Thymus (tissue), 11 donors: ENCODE data around the gene SMCR8. TPM values are rescaled to one million over a fixed set of nuclear protein-coding genes. Genes with fewer than 3 reads are reported as not detected.
"Not testable (repeated sequence)": the region's sequence is repeated elsewhere in the genome, so short reads cannot be mapped to it uniquely, and the experiment has no call there.

Experiments
- DNase-seq, 9 donors: peaks; one replicate each; pipeline ENCODE4 v3.0.0-alpha.2; 2013; ENCODE audit warnings: low spot score in 9 of 9, low read depth in 6 of 9, missing footprints in 1 of 9
- H3K27ac ChIP-seq, 2 donors: one replicate each; pipeline ENCODE4 v1.5.1; 2013; ENCODE audit warnings: control low read depth in 1 of 2, low read depth in 1 of 2, low read length in 1 of 2, mild to moderate bottlenecking in 1 of 2, moderate library complexity in 1 of 2
- H3K27me3 ChIP-seq, 2 donors: one replicate each; pipeline ENCODE4 v1.5.1; 2013; ENCODE audit warnings: low read length in 1 of 2; ENCODE audit not compliant: control insufficient read depth in 2 of 2, insufficient read depth in 1 of 2
- H3K36me3 ChIP-seq, 2 donors: one replicate each; pipeline ENCODE4 v1.5.1; 2013; ENCODE audit warnings: low read length in 1 of 2, mild to moderate bottlenecking in 1 of 2, moderate library complexity in 1 of 2; ENCODE audit not compliant: control insufficient read depth in 2 of 2, insufficient read depth in 2 of 2
- H3K4me1 ChIP-seq, 2 donors: one replicate each; pipeline ENCODE4 v1.5.1; 2013; ENCODE audit warnings: low read length in 2 of 2; ENCODE audit not compliant: control insufficient read depth in 2 of 2, insufficient read depth in 2 of 2
- H3K4me3 ChIP-seq, 2 donors: one replicate each; pipeline ENCODE4 v1.5.1; 2013; ENCODE audit warnings: low read length in 2 of 2, control low read depth in 1 of 2, mild to moderate bottlenecking in 1 of 2
- H3K9me3 ChIP-seq, 2 donors: one replicate each; pipeline ENCODE4 v1.5.1; 2013; ENCODE audit warnings: low read length in 1 of 2, mild to moderate bottlenecking in 1 of 2; ENCODE audit not compliant: control insufficient read depth in 2 of 2, insufficient read depth in 1 of 2
- WGBS: extraction: QIAGEN DNeasy Blood & Tissue Kit; methylation state at CpG from one replicate; pipeline ENCODE4 v1.1.7; 2013; 5-methylcytosine and 5-hydroxymethylcytosine counted together
- polyA plus RNA-seq: library from polyadenylated mRNA; stranded (reverse); fragments of 200-250 nt; gene quantifications from one replicate; pipeline ENCODE4 v1.2.3, GENCODE V29; 2013
- total RNA-seq: library from RNA; stranded (reverse); fragments of 120-200 nt; gene quantifications from one replicate; pipeline ENCODE4 v1.2.4, GENCODE V29; 2013
- donor health status: healthy.

SMCR8 gene
- total and polyA plus RNA-seq, 2 donors = 7.3 to 7.8 TPM

GRCh38 chr17:18363101-18364049 lies 48.3 kb downstream of the SMCR8 start, which contains the start of gene SHMT1:
Gene SHMT1, minus strand, starts transcription at chr17:18363550. Its CDS starts 7,569 bp downstream, at chr17:18355981.
- 1% methylated on average over 76 of the region's 76 CpGs for WGBS
- no peaks in the 10 kb centered on the region for H3K27me3 ChIP-seq
- H3K9me3 ChIP-seq = no peaks in the 10 kb centered on the region
- DNase-seq = peak; percentile 70 to 94 (median 86)
- peak within 1 kb of the TSS; percentile 19 to 74 for H3K27ac ChIP-seq
- H3K36me3 ChIP-seq = peaks cover 5 to 9% of the 10 kb centered on the region in 2 donors
- peak within 1 kb of the TSS; percentile 83 to 88 for H3K4me3 ChIP-seq
- peaks cover 9 to 25% of the 10 kb centered on the region in 2 donors for H3K4me1 ChIP-seq

GRCh38 chr17:18364166-18364565 lies 49.1 kb downstream of the SMCR8 start:
- Histone ChIP-seq H3K4me3 (no peak overlapping the region), H3K4me1 (peaks cover 9 to 25% of the 10 kb centered on the region in 2 donors), H3K9me3 (no peaks in the 10 kb centered on the region), H3K27ac (no peak overlapping the region), H3K36me3 (peaks cover 2 to 4% of the 10 kb centered on the region in 2 donors), H3K27me3 (peaks cover 0 to 2% of the 10 kb centered on the region in 2 donors)
- no peak for DNase-seq
- WGBS = 96% methylated on average over 6 of the region's 6 CpGs

DNA sequence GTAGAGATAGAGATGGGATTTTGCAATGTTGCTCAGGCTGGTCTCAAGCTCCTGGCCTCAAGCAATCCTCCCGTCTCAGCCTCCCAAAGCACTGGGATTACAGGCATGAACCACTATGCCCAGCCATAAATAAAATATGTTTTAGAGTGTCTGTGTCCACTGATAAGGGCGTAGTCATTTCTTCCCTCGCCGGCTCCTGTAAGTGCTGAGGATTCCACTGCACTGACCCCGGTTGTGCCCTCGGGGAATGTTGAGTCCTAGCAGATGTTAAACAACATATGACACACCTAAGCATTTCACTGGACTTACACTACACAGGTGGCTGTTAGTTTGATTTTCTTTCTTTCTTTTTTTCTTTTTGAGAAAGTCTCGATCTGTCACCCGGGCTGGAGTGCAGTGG lies 53.9 kb downstream of the SMCR8 start:
- H3K36me3 ChIP-seq = no peaks in the 10 kb centered on the region
- H3K4me1 ChIP-seq = peaks cover 0 to 6% of the 10 kb centered on the region in 2 donors
- WGBS = 91% methylated on average over 8 of the region's 8 CpGs
- H3K9me3 ChIP-seq = no peaks in the 10 kb centered on the region
- H3K4me3 ChIP-seq = no peak overlapping the region
- peaks cover 0 to 8% of the 10 kb centered on the region in 2 donors for H3K27me3 ChIP-seq
- no peak for DNase-seq
- H3K27ac ChIP-seq = no peak overlapping the region

- Histone ChIP-seq H3K36me3 (no peaks in the 10 kb centered on the region), H3K27me3 (peaks cover 0 to 8% of the 10 kb centered on the region in 2 donors), H3K27ac (no peak overlapping the region), H3K4me1 (no peaks in the 10 kb centered on the region), H3K4me3 (no peak overlapping the region), H3K9me3 (no peaks in the 10 kb centered on the region)
- DNase-seq = no peak
- WGBS = 82% methylated on average over 5 of the region's 5 CpGs
These were observed 55.7 kb downstream of the SMCR8 start for GRCh38 chr17:18370761-18371160.

- WGBS = 88% methylated on average over 7 of the region's 7 CpGs
- Histone ChIP-seq H3K27ac (no peak overlapping the region), H3K27me3 (peaks cover 0 to 8% of the 10 kb centered on the region in 2 donors), H3K36me3 (no peaks in the 10 kb centered on the region), H3K4me1 (no peaks in the 10 kb centered on the region), H3K9me3 (no peaks in the 10 kb centered on the region), H3K4me3 (no peak overlapping the region)
- DNase-seq = no peak
These were observed 56.4 kb downstream of the SMCR8 start for GRCh38 chr17:18371455-18371854.

- not testable (repeated sequence) for H3K4me3 ChIP-seq, H3K27me3 ChIP-seq, DNase-seq, H3K36me3 ChIP-seq, H3K9me3 ChIP-seq, H3K4me1 ChIP-seq, H3K27ac ChIP-seq
- 98% methylated on average over 6 of the region's 6 CpGs for WGBS
These were observed 58.1 kb downstream of the SMCR8 start for GRCh38 chr17:18373181-18373580.

GRCh38 chr17:18374216-18374615 lies 59.1 kb downstream of the SMCR8 start:
- Histone ChIP-seq H3K36me3 (no peaks in the 10 kb centered on the region), H3K27ac (no peak overlapping the region), H3K4me3 (no peak overlapping the region), H3K9me3 (no peaks in the 10 kb centered on the region), H3K4me1 (peaks cover 0 to 9% of the 10 kb centered on the region in 2 donors), H3K27me3 (peaks cover 0 to 6% of the 10 kb centered on the region in 2 donors)
- 96% methylated on average over 7 of the region's 7 CpGs for WGBS
- no peak for DNase-seq

Other genes starting within 250 kb of the SMCR8 start
- 32.4 TPM for gene DRG2, start 227.3 kb upstream of the SMCR8 start, total RNA-seq
- 46.4 TPM for gene DRG2, start 227.3 kb upstream of the SMCR8 start, polyA plus RNA-seq
- gene MYO15A, start 206.5 kb upstream of the SMCR8 start, total RNA-seq = 0.24 TPM
- gene MYO15A, start 206.5 kb upstream of the SMCR8 start, polyA plus RNA-seq = 1.9 TPM
- gene ALKBH5, start 131.5 kb upstream of the SMCR8 start, total RNA-seq = 58.3 TPM
- 48.5 TPM for gene ALKBH5, start 131.5 kb upstream of the SMCR8 start, polyA plus RNA-seq
- gene LLGL1, start 89.7 kb upstream of the SMCR8 start, total RNA-seq = 8.0 TPM
- 8.3 TPM for gene LLGL1, start 89.7 kb upstream of the SMCR8 start, polyA plus RNA-seq
- gene FLII, start 56.6 kb upstream of the SMCR8 start, total RNA-seq = 112 TPM
- gene FLII, start 56.6 kb upstream of the SMCR8 start, polyA plus RNA-seq = 195 TPM
- gene MIEF2, start 54.6 kb upstream of the SMCR8 start, total RNA-seq = 5.4 TPM
- 8.5 TPM for gene MIEF2, start 54.6 kb upstream of the SMCR8 start, polyA plus RNA-seq
- gene TOP3A, start 299 bp upstream of the SMCR8 start, total RNA-seq = 22.6 TPM
- 23.5 TPM for gene TOP3A, start 299 bp upstream of the SMCR8 start, polyA plus RNA-seq
- 34.2 TPM for gene SHMT1, start 48.3 kb downstream of the SMCR8 start, total RNA-seq
- gene SHMT1, start 48.3 kb downstream of the SMCR8 start, polyA plus RNA-seq = 16.1 TPM
- gene EVPLL, start 62.5 kb downstream of the SMCR8 start, total RNA-seq = 4.3 TPM
- 0.25 TPM for gene EVPLL, start 62.5 kb downstream of the SMCR8 start, polyA plus RNA-seq
- 0.05 TPM for gene LGALS9C, start 161.5 kb downstream of the SMCR8 start, total RNA-seq
- gene LGALS9C, start 161.5 kb downstream of the SMCR8 start, polyA plus RNA-seq = 0.37 TPM